ENCODE data around the gene IRF3. TPM values are rescaled to one million over a fixed set of nuclear protein-coding genes. Genes with fewer than 3 reads are reported as not detected.
A peak's percentile ranks its signal among the peaks of the same experiment; 100 is the strongest.

The IRF3 gene
- total and polyA plus RNA-seq, 7 donors = 10.3 to 26.5 (median 18.2) TPM

DNA sequence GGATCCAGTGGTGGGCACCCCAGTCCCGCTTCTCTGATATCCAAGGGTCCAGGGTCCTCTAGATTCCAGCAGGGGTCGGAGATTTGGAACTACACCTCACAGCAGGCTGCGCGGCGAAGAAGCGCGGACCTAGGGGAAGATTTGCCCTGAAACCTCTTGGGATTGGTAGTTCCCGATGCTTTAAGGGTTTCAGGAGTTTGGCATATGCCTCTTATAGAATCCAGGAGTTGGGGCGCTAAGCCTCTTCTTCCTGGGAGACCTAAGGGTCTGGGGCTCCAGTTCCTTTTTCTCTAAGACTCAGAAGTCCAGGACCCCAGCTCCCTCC is 425 bp upstream of the IRF3 start:
- TF ChIP-seq, protein P1, sequence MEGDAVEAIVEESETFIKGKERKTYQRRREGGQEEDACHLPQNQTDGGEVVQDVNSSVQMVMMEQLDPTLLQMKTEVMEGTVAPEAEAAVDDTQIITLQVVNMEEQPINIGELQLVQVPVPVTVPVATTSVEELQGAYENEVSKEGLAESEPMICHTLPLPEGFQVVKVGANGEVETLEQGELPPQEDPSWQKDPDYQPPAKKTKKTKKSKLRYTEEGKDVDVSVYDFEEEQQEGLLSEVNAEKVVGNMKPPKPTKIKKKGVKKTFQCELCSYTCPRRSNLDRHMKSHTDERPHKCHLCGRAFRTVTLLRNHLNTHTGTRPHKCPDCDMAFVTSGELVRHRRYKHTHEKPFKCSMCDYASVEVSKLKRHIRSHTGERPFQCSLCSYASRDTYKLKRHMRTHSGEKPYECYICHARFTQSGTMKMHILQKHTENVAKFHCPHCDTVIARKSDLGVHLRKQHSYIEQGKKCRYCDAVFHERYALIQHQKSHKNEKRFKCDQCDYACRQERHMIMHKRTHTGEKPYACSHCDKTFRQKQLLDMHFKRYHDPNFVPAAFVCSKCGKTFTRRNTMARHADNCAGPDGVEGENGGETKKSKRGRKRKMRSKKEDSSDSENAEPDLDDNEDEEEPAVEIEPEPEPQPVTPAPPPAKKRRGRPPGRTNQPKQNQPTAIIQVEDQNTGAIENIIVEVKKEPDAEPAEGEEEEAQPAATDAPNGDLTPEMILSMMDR (IDR thresholded peaks at IDR 0.05) = peak; percentile 3
- Histone ChIP-seq H3K27ac (peak overlapping the region; percentile 49), H3K9me3 (no peaks in the 10 kb centered on the region), H3K27me3 (ENCODE audit: insufficient read depth in 3 of 3, low read length in 2 of 3) (no peaks in the 10 kb centered on the region), H3K4me3 (peak overlapping the region; percentile 70), H3K36me3 (ENCODE audit: insufficient read depth in 1 of 2, low read depth in 1 of 2) (peaks cover 0 to 35% of the 10 kb centered on the region in 2 donors), H3K4me1 (peaks cover 8% of the 10 kb centered on the region)
- DNase-seq (no peak), ATAC-seq (no peak)
- 0 to 2% (median 1%) methylated on average over 9 of the region's 9 CpGs for WGBS, 3 donors
- intact Hi-C loops (cut with DNase I) = no loop called here

DNA sequence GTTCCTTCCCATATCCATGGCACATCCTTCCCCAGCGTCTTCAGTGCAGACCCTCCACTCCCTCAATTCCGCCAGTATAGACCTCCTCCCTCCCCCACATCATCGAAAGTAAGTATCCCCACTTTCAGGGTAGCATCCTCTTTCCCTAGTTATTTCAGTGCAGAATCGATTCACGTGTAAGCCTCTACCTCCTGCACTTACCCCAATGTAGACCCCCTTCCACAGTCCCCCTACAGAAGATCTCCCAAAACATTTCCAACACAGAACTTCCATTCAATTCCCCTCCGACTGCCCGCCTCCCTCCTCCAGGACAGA is 664 bp downstream of the IRF3 start:
- no peak for DNase-seq
- peak overlapping the region; percentile 70 for H3K4me3 ChIP-seq
- H3K9me3 ChIP-seq = no peaks in the 10 kb centered on the region
- H3K27ac ChIP-seq = peak overlapping the region; percentile 49
- 1 to 2% (median 1%) methylated on average over 7 of the region's 7 CpGs for WGBS, 3 donors
- intact Hi-C loops (cut with DNase I) = no loop called here
- peaks cover 8% of the 10 kb centered on the region for H3K4me1 ChIP-seq
- no peaks in the 10 kb centered on the region for H3K27me3 ChIP-seq (ENCODE audit: insufficient read depth in 3 of 3, low read length in 2 of 3)
- peaks cover 0 to 35% of the 10 kb centered on the region in 2 donors for H3K36me3 ChIP-seq (ENCODE audit: insufficient read depth in 1 of 2, low read depth in 1 of 2)
- peak in 2 of 4 donors; percentile 0 to 5 for ATAC-seq
- TF ChIP-seq, protein P1 (IDR thresholded peaks at IDR 0.05) = no peak

DNA sequence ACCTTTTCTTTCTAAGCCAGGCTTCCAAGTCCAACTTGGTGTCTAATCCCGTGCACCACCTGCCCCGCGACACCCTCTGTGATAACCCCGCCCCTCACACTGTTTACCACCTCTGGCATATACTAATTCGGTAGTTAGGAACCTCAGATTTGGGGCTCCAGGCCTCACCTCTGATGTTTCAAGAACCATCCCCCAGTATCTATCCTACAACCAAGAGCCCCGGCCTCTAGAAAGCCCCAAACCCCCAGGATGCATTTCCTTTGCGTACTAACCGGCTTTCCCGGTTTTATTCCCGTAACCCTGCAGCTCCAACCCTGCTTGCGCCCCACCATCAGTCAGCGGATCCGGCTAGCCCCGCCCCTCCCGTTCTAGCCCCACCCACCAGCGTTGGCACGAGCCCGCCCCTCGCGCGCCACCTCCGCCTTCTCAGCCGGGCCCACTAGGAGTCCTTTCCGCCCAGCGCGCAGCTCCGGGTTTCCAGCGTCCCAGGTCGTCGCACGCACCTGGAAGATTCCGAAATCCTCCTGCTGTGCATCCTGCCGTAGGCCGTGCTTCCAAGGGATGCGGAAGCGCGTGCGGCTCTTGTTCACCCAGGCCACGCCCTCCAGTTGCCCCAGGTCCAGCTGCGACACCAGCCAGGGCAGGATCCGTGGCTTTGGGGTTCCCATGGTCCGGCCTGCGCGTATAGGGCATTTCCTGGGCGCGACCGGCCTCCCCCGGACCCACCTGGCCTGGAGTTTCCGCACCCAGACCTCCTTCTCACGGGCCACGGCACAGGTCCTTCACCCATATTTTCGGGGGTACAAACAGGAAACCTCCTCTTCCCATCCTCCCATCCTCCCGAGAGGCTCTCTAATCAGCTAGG is 1.3 kb downstream of the IRF3 start:
- H3K27me3 ChIP-seq (ENCODE audit: insufficient read depth in 3 of 3, low read length in 2 of 3) = no peaks in the 10 kb centered on the region
- H3K4me1 ChIP-seq = peaks cover 8% of the 10 kb centered on the region
- peak overlapping the region; percentile 49 for H3K27ac ChIP-seq
- 0 to 1% (median 1%) methylated on average over 52 to 53 of the region's 53 CpGs for WGBS, 3 donors
- peak overlapping the region; percentile 70 for H3K4me3 ChIP-seq
- peak; percentile 89 to 94 for DNase-seq
- intact Hi-C loops (cut with DNase I) = no loop called here
- H3K9me3 ChIP-seq = no peaks in the 10 kb centered on the region
- H3K36me3 ChIP-seq (ENCODE audit: insufficient read depth in 1 of 2, low read depth in 1 of 2) = peaks cover 0 to 34% of the 10 kb centered on the region in 2 donors
- TF ChIP-seq, protein P1 (IDR thresholded peaks at IDR 0.05) = no peak
- peak; percentile 80 to 87 (median 82) for ATAC-seq

DNA sequence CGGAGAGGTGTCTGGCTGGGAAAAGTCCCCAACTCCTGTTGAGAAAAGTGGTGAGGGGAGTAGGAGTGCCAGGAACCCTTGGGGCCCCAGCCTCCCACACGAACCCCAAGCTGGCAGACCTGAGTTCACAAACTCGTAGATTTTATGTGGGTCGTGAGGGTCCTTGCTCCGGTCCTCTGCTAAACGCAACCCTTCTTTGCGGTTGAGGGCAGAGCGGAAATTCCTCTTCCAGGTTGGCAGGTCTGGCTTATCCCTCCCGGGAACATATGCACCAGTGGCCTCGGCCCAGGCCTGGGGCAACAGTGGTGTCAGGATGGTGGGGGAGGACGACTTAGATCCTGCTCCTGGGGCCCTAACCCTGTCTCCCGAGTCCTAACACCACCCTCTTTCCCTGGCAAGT is 2.4 kb downstream of the IRF3 start:
- Histone ChIP-seq H3K27me3 (ENCODE audit: insufficient read depth in 3 of 3, low read length in 2 of 3) (no peaks in the 10 kb centered on the region), H3K36me3 (ENCODE audit: insufficient read depth in 1 of 2, low read depth in 1 of 2) (peaks cover 0 to 45% of the 10 kb centered on the region in 2 donors), H3K27ac (no peak overlapping the region), H3K4me1 (peaks cover 8% of the 10 kb centered on the region), H3K4me3 (no peak overlapping the region), H3K9me3 (no peaks in the 10 kb centered on the region)
- intact Hi-C loops (cut with DNase I) = loop anchor here in 1 of 2 donors (2.0 kb wide), 1 partner anchor 14 kb away; no protein-coding TSS in a partner anchor
- WGBS, 3 donors = 85 to 91% (median 86%) methylated on average over 12 of the region's 12 CpGs
- ATAC-seq (no peak), DNase-seq (no peak)
- TF ChIP-seq, protein P1 (IDR thresholded peaks at IDR 0.05) = no peak
